Mesenteric fat pad (tissue), 1 donor: ENCODE data around the gene HRAS. TPM values are rescaled to one million over a fixed set of nuclear protein-coding genes. Genes with fewer than 3 reads are reported as not detected.

Experiments
- DNase-seq: peaks from one replicate; pipeline ENCODE4 v3.0.0-alpha.2; 2020; ENCODE audit warnings: low spot score
- microRNA-seq: library from miRNA; unstranded; fragments of <30 nt; microRNA quantifications from one replicate; pipeline ENCODE4 v1.2.0, GENCODE V29; 2020; ENCODE audit warnings: borderline number of aligned reads
- total RNA-seq: library from RNA; stranded (reverse); fragmentation: NEBNext Ultra II Directional; extraction: Animal tissue kit (Norgen Biotek cat#: 25700); gene quantifications from one replicate; pipeline ENCODE4 v1.2.1, GENCODE V29; 2021
- donor health status: DM: yes; HTN: yes; CAD: no.

The HRAS gene
- total RNA-seq, 1 donor from 2014 or later = 65.2 TPM

- DNase-seq = no peak
These were observed 37.6 kb downstream of the HRAS start for GRCh38 chr11:497565-498296.

DNA sequence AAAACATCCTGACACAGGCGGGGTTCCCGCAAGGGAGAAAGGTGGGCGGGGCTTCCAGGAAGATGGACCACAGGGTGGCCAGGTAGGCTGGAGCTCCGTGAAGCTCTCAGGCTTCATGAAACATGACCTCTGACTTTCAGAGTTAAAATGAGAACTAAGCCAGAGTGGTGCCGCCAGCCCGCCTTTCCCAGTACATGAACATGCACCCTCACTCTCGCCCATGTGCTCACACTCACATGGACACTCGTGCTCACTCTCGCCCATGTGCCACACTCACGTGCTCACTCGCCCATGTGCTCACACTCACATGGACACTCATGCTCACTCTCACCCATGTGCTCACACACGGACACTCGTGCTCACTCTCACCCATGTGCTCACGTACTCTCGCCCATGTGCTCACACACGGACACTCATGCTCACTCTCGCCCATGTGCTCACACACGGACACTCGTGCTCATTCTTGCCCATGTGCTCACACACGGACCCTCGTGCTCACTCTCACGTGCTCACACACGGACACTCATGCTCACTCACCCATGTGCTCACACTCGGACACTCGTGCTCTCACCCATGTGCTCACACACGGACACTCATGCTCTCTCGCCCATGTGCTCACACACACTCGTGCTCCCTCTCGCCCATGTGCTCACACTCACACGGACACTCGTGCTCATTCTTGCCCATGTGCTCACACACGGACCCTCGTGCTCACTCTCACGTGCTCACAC is 38.4 kb downstream of the HRAS start:
- DNase-seq = no peak

- DNase-seq = no peak
These were observed 39.8 kb downstream of the HRAS start for GRCh38 chr11:495537-495931.

- DNase-seq = no peak
These were observed 40.4 kb downstream of the HRAS start for GRCh38 chr11:494761-495536.

- DNase-seq = no peak
These were observed 42.7 kb downstream of the HRAS start for GRCh38 chr11:492427-493226.

DNA sequence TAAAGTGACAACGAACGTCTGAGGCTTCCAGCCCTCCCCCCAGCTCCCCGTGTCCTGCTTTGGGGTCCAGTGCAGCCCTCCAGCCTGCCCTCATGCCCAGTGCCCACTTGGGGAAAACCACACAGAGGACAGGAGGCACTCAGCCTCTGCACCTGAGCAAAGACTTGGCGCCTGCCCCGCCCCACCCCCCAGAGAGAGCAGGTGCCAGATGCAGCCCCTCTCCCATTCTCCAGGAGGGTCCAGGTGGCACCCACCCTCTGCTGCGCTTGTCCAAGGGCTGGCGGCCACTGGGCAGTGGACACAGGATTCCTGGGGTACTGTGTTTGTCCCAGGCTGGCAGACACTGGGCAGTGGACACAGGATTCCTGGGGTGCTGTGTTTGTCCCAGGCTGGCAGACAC is 44.0 kb downstream of the HRAS start:
- no peak for DNase-seq

DNA sequence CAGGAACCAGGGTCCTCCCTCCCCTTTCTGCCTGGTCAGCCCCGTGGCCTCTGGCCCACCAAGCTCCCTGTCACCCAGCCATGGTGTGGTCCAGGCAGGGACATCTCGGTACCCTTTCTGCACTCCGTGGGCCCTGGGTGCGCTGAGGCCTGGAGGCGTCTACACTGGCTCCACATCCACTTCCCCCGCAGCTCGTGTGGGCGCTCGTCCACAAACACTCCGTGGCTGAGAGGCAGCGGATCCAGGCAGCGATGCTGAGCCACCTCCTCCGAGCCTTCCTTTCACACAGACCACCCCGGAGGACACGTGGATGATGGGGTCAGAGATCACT is 44.5 kb downstream of the HRAS start:
- no peak for DNase-seq

DNA sequence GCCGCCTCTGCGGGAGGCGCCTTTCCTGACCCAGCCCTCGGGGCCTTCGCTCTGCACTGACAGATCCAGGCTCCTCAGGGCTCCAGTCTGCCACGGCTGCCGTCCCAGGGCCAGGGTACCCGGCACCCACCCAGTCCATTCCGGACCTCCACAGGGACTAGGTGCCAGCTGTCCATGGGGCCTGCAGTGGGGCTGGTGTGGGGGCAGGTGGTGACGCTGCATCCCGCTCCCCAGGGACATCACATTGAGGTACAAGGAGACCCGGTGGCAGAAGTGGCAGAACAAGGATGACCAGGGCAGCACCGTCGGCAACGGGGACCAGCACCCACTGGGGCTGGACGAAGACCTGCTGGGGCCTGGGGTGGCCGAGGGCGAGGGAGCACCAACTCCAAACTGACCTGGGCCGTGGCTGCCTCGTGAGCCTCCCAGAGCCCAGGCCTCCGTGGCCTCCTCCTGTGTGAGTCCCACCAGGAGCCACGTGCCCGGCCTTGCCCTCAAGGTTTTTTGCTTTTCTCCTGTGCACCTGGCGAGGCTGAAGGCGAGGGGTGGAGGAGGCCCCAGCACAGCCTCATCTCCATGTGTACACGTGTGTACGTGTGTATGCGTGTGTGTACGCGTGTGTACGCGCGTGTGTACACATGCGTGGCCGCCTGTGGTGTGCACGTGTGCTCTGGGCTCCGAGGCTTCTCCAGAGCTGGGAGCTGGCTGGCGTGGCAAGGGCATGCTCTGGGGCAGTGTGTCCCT is 45.0 kb downstream of the HRAS start:
- DNase-seq = no peak

DNA sequence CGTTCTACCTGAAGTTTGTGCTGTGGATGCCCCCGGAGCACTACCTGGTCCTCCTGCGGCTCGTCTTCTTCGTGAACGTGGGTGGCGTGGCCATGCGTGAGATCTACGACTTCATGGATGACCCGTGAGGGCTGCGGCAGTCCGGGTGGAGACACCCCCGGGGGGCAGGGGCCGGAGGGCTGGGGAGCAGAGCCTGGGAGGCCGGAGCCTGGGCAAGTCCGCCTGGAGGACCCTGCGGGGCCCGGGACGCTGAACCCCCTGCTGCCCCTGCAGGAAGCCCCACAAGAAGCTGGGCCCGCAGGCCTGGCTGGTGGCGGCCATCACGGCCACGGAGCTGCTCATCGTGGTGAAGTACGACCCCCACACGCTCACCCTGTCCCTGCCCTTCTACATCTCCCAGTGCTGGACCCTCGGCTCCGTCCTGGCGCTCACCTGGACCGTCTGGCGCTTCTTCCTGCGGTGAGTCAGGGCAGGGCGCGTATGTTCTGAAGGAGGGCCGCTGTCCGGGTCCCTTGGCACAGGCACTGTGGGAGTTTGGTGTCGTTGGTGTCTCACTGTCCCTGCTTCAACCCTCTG is 45.7 kb downstream of the HRAS start:
- no peak for DNase-seq

DNA sequence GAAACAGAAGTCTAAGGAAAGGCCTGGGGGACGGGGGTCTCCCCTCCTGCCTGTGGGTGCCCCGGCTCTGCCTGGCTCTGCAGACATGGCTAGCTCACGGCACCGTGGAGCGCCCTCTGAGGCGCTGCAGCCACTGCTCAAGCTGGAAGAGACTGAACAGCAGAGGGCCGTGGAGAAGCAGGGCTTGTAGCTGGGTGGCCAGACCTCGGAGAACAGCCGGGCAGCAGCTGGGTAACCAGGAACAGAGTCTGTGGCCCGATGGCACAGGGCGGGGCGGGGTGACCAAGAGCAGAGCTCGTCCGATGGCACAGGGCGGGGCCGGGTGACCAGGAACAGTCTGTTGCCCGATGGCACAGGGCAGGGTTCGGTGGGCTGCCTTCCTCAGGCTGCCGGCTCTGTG is 46.4 kb downstream of the HRAS start:
- DNase-seq = no peak

DNA sequence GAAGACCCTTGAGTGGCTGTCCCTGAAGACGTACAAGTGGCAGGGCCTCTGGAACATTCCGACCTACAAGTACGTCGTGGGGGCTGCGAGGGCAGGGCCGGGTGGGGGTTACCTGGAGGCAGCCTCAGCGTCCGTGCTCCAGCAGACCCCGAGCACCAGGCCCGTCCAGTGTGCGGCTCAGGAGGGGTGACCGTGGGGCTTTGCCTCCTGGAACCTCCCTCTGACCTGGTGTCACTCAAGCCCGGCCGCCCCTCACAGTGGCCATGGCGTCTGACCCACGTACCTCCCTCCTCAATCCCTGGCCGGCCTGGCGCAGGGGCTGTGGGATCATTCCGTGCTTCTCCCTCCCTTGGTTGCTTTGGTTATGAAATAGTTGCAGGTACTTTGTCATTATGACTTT is 46.8 kb downstream of the HRAS start:
- no peak for DNase-seq

- DNase-seq = no peak
These were observed 47.3 kb downstream of the HRAS start for GRCh38 chr11:488062-488461.

DNA sequence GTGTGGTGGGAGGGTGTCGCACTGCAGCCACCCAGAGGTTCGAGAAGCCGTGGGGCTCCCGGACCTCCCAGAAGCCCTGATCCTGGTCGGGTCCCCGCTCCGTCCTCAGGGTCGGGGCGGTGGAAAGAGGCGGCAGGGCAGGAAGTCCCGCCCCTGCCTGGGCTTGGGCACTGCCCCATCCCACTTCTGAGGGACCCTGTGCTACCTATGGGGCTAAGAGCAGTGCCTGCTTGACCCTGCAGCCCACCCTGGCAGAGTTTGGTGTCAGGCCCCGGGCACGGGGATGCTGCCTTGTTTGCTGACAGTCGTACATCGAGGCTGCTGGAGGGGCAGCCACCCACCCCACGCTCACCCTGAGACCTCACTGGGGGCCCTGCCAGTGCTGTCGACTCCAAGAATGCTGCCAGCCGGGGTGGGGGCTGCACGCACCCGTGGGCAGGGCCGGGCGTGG is 47.8 kb downstream of the HRAS start:
- no peak for DNase-seq

DNA sequence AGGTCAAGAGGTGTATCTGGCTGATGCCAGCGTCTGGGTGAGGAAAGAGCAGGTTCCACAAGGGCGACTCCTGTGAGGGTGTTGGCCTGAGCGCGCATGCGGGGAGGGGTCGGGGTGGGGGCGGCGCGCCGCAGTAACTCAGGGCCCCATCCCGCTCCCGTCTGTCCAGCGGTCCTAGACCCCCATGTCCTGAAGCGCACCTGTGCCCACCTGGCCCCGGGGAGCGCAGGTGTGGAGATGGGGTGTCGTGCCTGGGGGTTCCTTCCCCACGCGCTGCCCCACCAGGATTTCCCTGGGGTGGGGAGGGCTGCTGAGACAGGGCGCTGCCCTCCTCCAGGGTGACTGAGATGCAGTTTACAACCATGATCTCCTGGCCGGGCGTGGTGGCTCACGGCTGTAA is 49.2 kb downstream of the HRAS start:
- DNase-seq = no peak

DNA sequence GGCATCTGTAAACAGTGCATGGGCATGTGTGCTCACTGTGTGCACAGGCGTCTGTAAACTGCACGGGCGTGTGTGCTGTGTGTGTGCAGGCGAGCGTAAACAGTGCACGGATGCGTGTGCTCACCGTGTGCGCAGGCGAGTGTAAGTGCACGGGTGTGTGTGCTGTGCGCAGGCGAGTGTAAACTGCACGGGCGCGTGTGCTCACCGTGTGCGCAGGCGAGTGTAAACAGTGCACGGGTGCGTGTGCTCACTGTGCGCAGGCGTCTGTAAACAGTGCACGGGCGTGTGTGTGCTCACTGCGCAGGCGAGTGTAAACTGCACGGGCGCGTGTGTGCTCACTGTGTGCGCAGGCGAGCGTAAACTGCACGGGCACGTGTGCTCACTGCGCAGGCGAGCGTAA is 50.8 kb downstream of the HRAS start:
- no peak for DNase-seq

Small RNA genes within 50 kb of the gene (microRNA-seq; reads per million reads assigned to microRNA genes)
- gene MIR210 = 31.2 reads per million, percentile 29 among the genes with 10 or more reads in this experiment

Other genes starting within 250 kb of the HRAS start
- gene PGGHG, start 246.4 kb downstream of the HRAS start, total RNA-seq = 25.2 TPM
- gene IFITM5, start 236.1 kb downstream of the HRAS start, total RNA-seq = not detected
- 657 TPM for gene IFITM2, start 227.8 kb downstream of the HRAS start, total RNA-seq
- 232 TPM for gene IFITM1, start 221.5 kb downstream of the HRAS start, total RNA-seq
- gene IFITM3, start 214.7 kb downstream of the HRAS start, total RNA-seq = 964 TPM
- not detected for gene B4GALNT4, start 166.1 kb downstream of the HRAS start, total RNA-seq
- 1.2 TPM for gene PKP3, start 141.4 kb downstream of the HRAS start, total RNA-seq
- gene SIGIRR, start 120.6 kb downstream of the HRAS start, total RNA-seq = 25.3 TPM
- 1.2 TPM for gene ANO9, start 93.6 kb downstream of the HRAS start, total RNA-seq
- 26.9 TPM for gene PTDSS2, start 85.3 kb downstream of the HRAS start, total RNA-seq
- gene RNH1, start 28.3 kb downstream of the HRAS start, total RNA-seq = 231 TPM
- gene LRRC56, start 2.0 kb upstream of the HRAS start, total RNA-seq = 0.71 TPM
- gene LMNTD2, start 25.2 kb upstream of the HRAS start, total RNA-seq = 0.87 TPM
- gene RASSF7, start 25.4 kb upstream of the HRAS start, total RNA-seq = 2.0 TPM
- 29.3 TPM for gene PHRF1, start 40.9 kb upstream of the HRAS start, total RNA-seq
- gene IRF7, start 80.4 kb upstream of the HRAS start, total RNA-seq = 29.1 TPM
- gene CDHR5, start 89.4 kb upstream of the HRAS start, total RNA-seq = 1.1 TPM
- gene SCT, start 91.6 kb upstream of the HRAS start, total RNA-seq = not detected
- gene DRD4, start 101.7 kb upstream of the HRAS start, total RNA-seq = 0.71 TPM
- 25.9 TPM for gene DEAF1, start 159.6 kb upstream of the HRAS start, total RNA-seq
- 14.6 TPM for gene TMEM80, start 160.2 kb upstream of the HRAS start, total RNA-seq
- gene EPS8L2, start 170.7 kb upstream of the HRAS start, total RNA-seq = 12.1 TPM
- 277 TPM for gene TALDO1, start 211.9 kb upstream of the HRAS start, total RNA-seq
- 54.1 TPM for gene GATD1, start 241.9 kb upstream of the HRAS start, total RNA-seq